Neuron (in vitro differentiated cells): ENCODE results near the gene TNIK.
"Not testable (repeated sequence)": the region's sequence is repeated elsewhere in the genome, so short reads cannot be mapped to it uniquely, and the experiment has no call there.

Experiments used
- H2AFZ ChIP-seq: one replicate; pipeline ENCODE4 v1.6.1; 2013; ENCODE audit warnings: low read depth, mild to moderate bottlenecking, inconsistent platforms, low read length, moderate library complexity
- H3K27me3 ChIP-seq: one replicate; pipeline ENCODE4 v1.6.1; 2013; ENCODE audit warnings: low read length; ENCODE audit not compliant: insufficient read depth
- H3K36me3 ChIP-seq: one replicate; pipeline ENCODE4 v1.6.1; 2013; ENCODE audit warnings: low read length; ENCODE audit not compliant: insufficient read depth
- H3K4me1 ChIP-seq: one replicate; pipeline ENCODE4 v1.6.1; 2013; ENCODE audit warnings: low read length; ENCODE audit not compliant: insufficient read depth
- H3K4me3 ChIP-seq: 2 replicates; pipeline ENCODE4 v1.5.1; 2013; ENCODE audit warnings: mild to moderate bottlenecking, low read length, moderate library complexity
- H3K9me3 ChIP-seq: one replicate; pipeline ENCODE4 v1.6.1; 2013; ENCODE audit warnings: low read length

The TNIK gene

DNA sequence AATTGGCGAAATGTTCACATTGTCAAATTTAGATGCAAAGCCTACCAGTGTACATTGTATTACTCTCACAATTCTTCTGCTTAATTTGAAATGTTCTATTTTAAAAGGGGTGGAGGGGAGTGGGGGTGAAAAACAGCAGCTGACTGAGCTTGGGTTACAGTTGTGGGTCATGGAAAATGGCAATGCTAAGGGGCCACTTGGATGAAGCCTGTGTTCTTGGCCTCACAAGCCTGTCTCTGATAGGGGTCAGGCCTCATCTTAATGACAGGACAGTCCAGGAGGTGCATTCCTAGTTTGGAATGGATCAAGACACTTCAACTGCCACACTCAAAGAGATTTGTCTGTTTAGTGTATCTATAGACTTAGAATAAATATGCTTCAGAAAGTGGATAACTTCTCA, 158.2 kb downstream of the TNIK start:
- H3K36me3 ChIP-seq = no peaks in the 10 kb centered on the region
- no peaks in the 10 kb centered on the region for H3K27me3 ChIP-seq
- H3K4me3 ChIP-seq = no peak overlapping the region
- H2AFZ ChIP-seq = no peak overlapping the region
- H3K9me3 ChIP-seq = no peaks in the 10 kb centered on the region
- H3K4me1 ChIP-seq = peaks cover 6% of the 10 kb centered on the region

- H2AFZ ChIP-seq = no peak overlapping the region
- no peak overlapping the region for H3K4me3 ChIP-seq
- no peaks in the 10 kb centered on the region for H3K36me3 ChIP-seq
- no peaks in the 10 kb centered on the region for H3K4me1 ChIP-seq
- no peaks in the 10 kb centered on the region for H3K9me3 ChIP-seq
- no peaks in the 10 kb centered on the region for H3K27me3 ChIP-seq
These were observed 159.2 kb downstream of the TNIK start for GRCh38 chr3:171301002-171301401.

- Histone ChIP-seq H3K4me3 (no peak overlapping the region), H3K9me3 (no peaks in the 10 kb centered on the region)
These were observed 162.3 kb downstream of the TNIK start for GRCh38 chr3:171297951-171298350.

DNA sequence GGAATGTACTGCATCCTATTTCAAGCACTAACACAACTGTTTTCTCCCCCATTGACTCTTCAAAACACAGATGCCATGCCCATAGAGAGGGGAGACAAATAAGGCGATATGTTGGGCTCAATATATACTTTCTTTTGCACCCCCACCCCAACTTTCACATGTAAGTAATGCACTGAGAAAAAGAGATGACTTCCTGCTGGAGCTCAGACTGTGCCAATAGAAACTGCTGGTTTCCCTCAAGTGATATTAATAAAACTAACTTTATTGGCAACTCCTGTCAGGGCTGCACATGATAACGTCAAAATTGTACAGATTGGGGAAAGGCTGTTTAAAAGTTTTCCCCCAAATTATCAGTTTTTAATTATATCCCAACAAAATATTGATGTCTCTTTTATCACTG, 163.0 kb downstream of the TNIK start:
- no peak overlapping the region for H2AFZ ChIP-seq
- H3K36me3 ChIP-seq = no peaks in the 10 kb centered on the region
- no peaks in the 10 kb centered on the region for H3K4me1 ChIP-seq
- no peak overlapping the region for H3K4me3 ChIP-seq
- no peaks in the 10 kb centered on the region for H3K27me3 ChIP-seq
- H3K9me3 ChIP-seq = no peaks in the 10 kb centered on the region

More at GRCh38 chr3:171297951-171298350, 162.3 kb downstream of the TNIK start:
- H3K27me3 ChIP-seq = no peaks in the 10 kb centered on the region
- H3K4me1 ChIP-seq = no peaks in the 10 kb centered on the region
- no peak overlapping the region for H2AFZ ChIP-seq
- H3K36me3 ChIP-seq = no peaks in the 10 kb centered on the region

- Histone ChIP-seq H3K4me3 (no peak overlapping the region), H3K27me3 (no peaks in the 10 kb centered on the region), H3K36me3 (no peaks in the 10 kb centered on the region), H3K4me1 (no peaks in the 10 kb centered on the region), H3K9me3 (no peaks in the 10 kb centered on the region), H2AFZ (no peak overlapping the region)
These were observed 164.5 kb downstream of the TNIK start for GRCh38 chr3:171295484-171296373.

DNA sequence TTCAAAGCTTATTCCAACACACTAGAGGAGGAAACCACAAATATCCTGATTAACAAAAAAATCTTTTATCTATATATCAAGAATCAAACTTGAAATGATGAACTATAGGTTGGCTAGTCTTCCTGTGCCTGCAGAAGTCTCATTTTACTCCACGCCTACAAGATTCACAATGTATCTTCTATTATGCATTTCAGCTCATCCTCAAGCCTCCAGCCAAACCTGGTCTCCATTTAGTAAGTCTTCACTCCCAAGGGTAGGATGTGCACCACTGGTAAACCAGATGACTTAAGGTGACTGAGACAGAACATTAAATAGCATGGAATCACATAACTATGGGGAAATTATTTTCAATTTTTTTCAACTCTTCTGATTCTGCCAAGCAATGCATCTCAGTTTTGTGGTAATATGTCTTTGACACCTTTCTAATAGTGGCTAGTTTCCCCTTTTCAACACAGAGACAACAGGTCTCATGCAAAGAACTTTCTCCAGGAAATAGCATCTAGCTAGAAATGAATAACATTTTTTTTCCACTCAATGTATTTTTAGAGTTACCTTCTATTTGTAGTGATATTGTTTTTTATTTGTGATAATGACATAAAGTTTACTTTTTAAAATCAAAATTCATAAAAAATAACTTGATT, 166.9 kb downstream of the TNIK start:
- no peaks in the 10 kb centered on the region for H3K27me3 ChIP-seq
- no peaks in the 10 kb centered on the region for H3K4me1 ChIP-seq
- no peaks in the 10 kb centered on the region for H3K36me3 ChIP-seq
- no peaks in the 10 kb centered on the region for H3K9me3 ChIP-seq
- H3K4me3 ChIP-seq = no peak overlapping the region
- no peak overlapping the region for H2AFZ ChIP-seq

DNA sequence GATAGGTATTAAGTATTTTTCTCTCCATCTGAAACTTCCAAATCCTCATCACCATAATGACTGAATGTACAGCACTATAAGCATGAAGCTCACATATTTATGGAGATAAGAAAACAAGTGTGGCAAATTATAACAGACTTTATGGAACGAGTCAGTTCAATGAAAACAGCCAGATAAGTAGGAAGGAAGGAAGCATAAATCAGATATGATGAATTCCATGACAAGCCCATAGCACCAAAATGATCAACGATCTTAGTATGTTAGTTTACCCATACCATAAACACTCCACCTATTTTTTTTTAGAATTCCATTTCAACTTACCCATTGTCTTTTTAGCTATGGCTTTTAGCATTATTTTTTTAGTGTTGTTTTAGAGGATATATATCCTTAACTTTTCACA, 169.5 kb downstream of the TNIK start:
- H3K27me3 ChIP-seq = no peaks in the 10 kb centered on the region
- H2AFZ ChIP-seq = no peak overlapping the region
- no peaks in the 10 kb centered on the region for H3K4me1 ChIP-seq
- no peaks in the 10 kb centered on the region for H3K36me3 ChIP-seq
- no peak overlapping the region for H3K4me3 ChIP-seq
- no peaks in the 10 kb centered on the region for H3K9me3 ChIP-seq

DNA sequence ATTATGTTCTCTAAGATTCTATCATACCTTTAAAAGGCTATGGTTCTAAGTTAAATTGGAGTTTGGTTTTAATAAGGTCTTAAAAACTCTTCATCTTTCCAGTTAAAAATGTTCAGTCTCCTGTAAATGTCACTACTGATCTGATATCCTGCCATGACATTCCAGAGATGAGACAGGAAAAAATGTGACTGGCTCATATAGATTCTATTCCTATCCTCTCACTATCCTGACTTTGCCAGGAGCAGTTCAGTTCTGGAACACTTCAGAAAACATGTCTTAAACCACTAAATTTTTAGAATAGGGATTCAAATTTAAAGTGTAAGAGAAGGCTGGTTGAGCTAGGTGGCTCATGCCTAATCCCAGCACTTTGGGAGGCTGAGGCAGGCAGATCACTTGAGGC, 170.9 kb downstream of the TNIK start:
- Histone ChIP-seq H3K36me3 (no peaks in the 10 kb centered on the region), H3K27me3 (no peaks in the 10 kb centered on the region), H2AFZ (no peak overlapping the region), H3K4me1 (peaks cover 3% of the 10 kb centered on the region), H3K9me3 (no peaks in the 10 kb centered on the region), H3K4me3 (no peak overlapping the region)

DNA sequence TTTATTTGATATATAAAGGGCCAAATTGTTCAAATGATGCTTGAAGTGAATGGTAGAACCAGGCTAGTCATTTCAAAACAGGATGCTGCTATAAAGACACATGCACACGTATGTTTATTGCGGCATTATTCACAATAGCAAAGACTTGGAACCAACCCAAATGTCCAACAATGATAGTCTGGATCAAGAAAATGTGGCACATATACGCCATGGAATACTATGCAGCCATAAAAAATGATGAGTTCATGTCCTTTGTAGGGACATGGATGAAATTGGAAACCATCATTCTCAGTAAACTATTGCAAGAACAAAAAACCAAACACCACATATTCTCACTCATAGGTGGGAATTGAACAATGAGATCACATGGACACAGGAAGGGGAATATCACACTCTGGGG, 172.4 kb downstream of the TNIK start:
- H3K4me1 ChIP-seq, H2AFZ ChIP-seq, H3K36me3 ChIP-seq, H3K9me3 ChIP-seq, H3K4me3 ChIP-seq, H3K27me3 ChIP-seq: not testable (repeated sequence)

DNA sequence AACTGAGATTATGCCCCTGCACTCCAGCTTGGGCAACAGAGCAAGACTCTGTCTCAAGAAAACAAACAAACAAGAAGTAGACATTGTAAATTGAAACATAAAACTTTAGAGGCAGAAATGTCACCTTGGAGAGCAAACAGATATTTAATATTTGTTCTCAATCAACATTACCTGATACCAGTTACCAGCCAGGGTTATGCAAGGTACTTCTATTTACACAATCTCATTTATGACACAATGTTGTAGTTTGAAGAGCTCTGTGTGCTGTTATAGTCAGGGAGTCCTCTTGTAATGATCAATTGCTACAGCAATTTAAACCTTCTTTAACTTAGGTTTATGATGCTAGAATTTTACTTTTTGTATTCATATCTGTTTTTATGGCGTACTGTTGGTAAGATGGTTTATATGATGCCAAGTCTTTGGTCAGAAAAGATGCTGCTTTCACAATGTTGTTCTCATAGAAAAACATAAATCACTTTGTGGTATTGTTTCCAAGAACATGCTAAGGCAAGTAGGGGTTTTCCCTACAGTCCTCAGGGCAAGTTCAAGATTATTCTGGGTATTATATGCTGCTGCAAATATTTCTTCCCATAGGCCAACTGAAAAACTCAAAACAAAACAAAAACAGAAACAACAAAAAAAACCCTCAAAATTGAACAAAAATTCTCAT, 173.5 kb downstream of the TNIK start:
- Histone ChIP-seq H3K36me3 (no peaks in the 10 kb centered on the region), H3K4me1 (peaks cover 3% of the 10 kb centered on the region), H3K27me3 (no peaks in the 10 kb centered on the region), H3K9me3 (no peaks in the 10 kb centered on the region), H2AFZ (no peak overlapping the region), H3K4me3 (no peak overlapping the region)

DNA sequence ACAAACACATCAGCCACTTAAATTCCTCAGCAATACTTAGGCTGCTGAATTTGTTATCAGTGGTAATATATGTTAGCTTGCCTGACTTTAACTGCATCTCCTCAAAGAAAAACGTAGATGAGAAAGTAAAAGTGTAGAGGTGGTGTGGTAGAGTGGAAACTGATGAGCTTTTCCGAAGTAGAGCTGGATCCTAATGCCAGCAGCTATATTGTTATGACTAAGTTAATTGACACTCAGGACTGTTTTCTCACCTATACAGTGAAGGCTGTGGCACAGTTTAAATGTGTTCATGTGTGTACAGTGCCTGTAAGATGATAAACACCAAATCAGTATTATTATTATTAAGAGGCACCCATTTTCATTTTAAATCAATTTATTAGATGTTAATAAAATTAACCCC, 174.9 kb downstream of the TNIK start:
- no peak overlapping the region for H2AFZ ChIP-seq
- H3K4me3 ChIP-seq = no peak overlapping the region
- no peaks in the 10 kb centered on the region for H3K36me3 ChIP-seq
- H3K27me3 ChIP-seq = no peaks in the 10 kb centered on the region
- H3K9me3 ChIP-seq = no peaks in the 10 kb centered on the region
- H3K4me1 ChIP-seq = peaks cover 3% of the 10 kb centered on the region

- Histone ChIP-seq H3K4me3 (no peak overlapping the region), H3K36me3 (no peaks in the 10 kb centered on the region), H2AFZ (no peak overlapping the region), H3K9me3 (no peaks in the 10 kb centered on the region), H3K4me1 (peaks cover 3% of the 10 kb centered on the region), H3K27me3 (no peaks in the 10 kb centered on the region)
These were observed 175.7 kb downstream of the TNIK start for GRCh38 chr3:171284308-171285075.

DNA sequence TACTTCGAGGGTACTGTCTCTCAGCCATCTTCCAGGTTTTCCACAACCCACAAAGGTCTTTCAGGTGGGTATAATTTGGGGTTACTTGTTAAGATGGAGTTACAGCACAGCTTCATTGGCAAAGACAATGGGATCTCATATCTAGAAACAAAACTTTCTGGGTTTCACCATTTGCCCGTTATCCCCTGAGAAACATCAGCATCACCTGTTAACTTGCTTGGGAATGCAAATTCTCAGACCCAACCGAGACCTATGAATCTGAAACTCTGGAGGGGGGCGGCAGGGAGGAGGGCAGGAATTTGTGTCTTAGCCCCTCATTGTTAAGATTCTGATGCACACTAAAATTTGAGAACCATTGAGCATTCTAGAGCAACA, 176.4 kb downstream of the TNIK start:
- no peak overlapping the region for H3K4me3 ChIP-seq
- H3K9me3 ChIP-seq = no peaks in the 10 kb centered on the region
- H3K27me3 ChIP-seq = no peaks in the 10 kb centered on the region
- H2AFZ ChIP-seq = no peak overlapping the region
- H3K36me3 ChIP-seq = no peaks in the 10 kb centered on the region
- peaks cover 3% of the 10 kb centered on the region for H3K4me1 ChIP-seq
